ENCODE data around the gene ALDH1A1.

ALDH1A1 gene

GRCh38 chr9:72986522-72987116 lies 33.8 kb upstream of the ALDH1A1 start:
- H3K9ac ChIP-seq (ENCODE audit: low read depth in 1 of 2, low read length in 2 of 2): no peak overlapping the region
- H3K27ac ChIP-seq (ENCODE audit: low read depth, low read length): no peak overlapping the region
- H3K36me3 ChIP-seq (ENCODE audit: control insufficient read depth in 1 of 2, insufficient read depth in 2 of 2, low read length in 2 of 2): no peaks in the 10 kb centered on the region
- H3K4me1 ChIP-seq (ENCODE audit: control insufficient read depth in 1 of 2, insufficient read depth in 2 of 2, low read length in 2 of 2): peaks cover 21 to 44% of the 10 kb centered on the region in 2 donors
- H3K9me3 ChIP-seq (ENCODE audit: control insufficient read depth in 1 of 2, low read length in 2 of 2): no peaks in the 10 kb centered on the region
- no peak overlapping the region for H3K4me3 ChIP-seq (ENCODE audit: low read depth in 1 of 2, low read length in 2 of 2)
- no peaks in the 10 kb centered on the region for H3K27me3 ChIP-seq (ENCODE audit: control insufficient read depth in 1 of 2, insufficient read depth in 2 of 2, low read length in 2 of 2)

- no peak overlapping the region for H3K27ac ChIP-seq (ENCODE audit: low read depth, low read length)
These were observed 32.9 kb upstream of the ALDH1A1 start for GRCh38 chr9:72985746-72986145.

GRCh38 chr9:72984991-72985390 lies 32.1 kb upstream of the ALDH1A1 start:
- H3K27ac ChIP-seq (ENCODE audit: low read depth, low read length): no peak overlapping the region
- H3K9me3 ChIP-seq (ENCODE audit: control insufficient read depth in 1 of 2, low read length in 2 of 2): no peaks in the 10 kb centered on the region
- peaks cover 27 to 55% of the 10 kb centered on the region in 2 donors for H3K4me1 ChIP-seq (ENCODE audit: control insufficient read depth in 1 of 2, insufficient read depth in 2 of 2, low read length in 2 of 2)

More at GRCh38 chr9:72985746-72986145, 32.9 kb upstream of the ALDH1A1 start:
- no peak overlapping the region for H3K9ac ChIP-seq (ENCODE audit: low read depth in 1 of 2, low read length in 2 of 2)
- peaks cover 21 to 49% of the 10 kb centered on the region in 2 donors for H3K4me1 ChIP-seq (ENCODE audit: control insufficient read depth in 1 of 2, insufficient read depth in 2 of 2, low read length in 2 of 2)
- no peaks in the 10 kb centered on the region for H3K9me3 ChIP-seq (ENCODE audit: control insufficient read depth in 1 of 2, low read length in 2 of 2)
- no peaks in the 10 kb centered on the region for H3K36me3 ChIP-seq (ENCODE audit: control insufficient read depth in 1 of 2, insufficient read depth in 2 of 2, low read length in 2 of 2)
- no peaks in the 10 kb centered on the region for H3K27me3 ChIP-seq (ENCODE audit: control insufficient read depth in 1 of 2, insufficient read depth in 2 of 2, low read length in 2 of 2)
- H3K4me3 ChIP-seq (ENCODE audit: low read depth in 1 of 2, low read length in 2 of 2): no peak overlapping the region

GRCh38 chr9:72984226-72984947 lies 31.5 kb upstream of the ALDH1A1 start:
- Histone ChIP-seq H3K9me3 (ENCODE audit: control insufficient read depth in 1 of 2, low read length in 2 of 2) (no peaks in the 10 kb centered on the region), H3K4me1 (ENCODE audit: control insufficient read depth in 1 of 2, insufficient read depth in 2 of 2, low read length in 2 of 2) (peaks cover 29 to 57% of the 10 kb centered on the region in 2 donors), H3K9ac (ENCODE audit: low read depth in 1 of 2, low read length in 2 of 2) (no peak overlapping the region), H3K4me3 (ENCODE audit: low read depth in 1 of 2, low read length in 2 of 2) (no peak overlapping the region), H3K27me3 (ENCODE audit: control insufficient read depth in 1 of 2, insufficient read depth in 2 of 2, low read length in 2 of 2) (no peaks in the 10 kb centered on the region), H3K27ac (ENCODE audit: low read depth, low read length) (no peak overlapping the region), H3K36me3 (ENCODE audit: control insufficient read depth in 1 of 2, insufficient read depth in 2 of 2, low read length in 2 of 2) (no peaks in the 10 kb centered on the region)

More at GRCh38 chr9:72984991-72985390, 32.1 kb upstream of the ALDH1A1 start:
- no peak overlapping the region for H3K9ac ChIP-seq (ENCODE audit: low read depth in 1 of 2, low read length in 2 of 2)
- H3K27me3 ChIP-seq (ENCODE audit: control insufficient read depth in 1 of 2, insufficient read depth in 2 of 2, low read length in 2 of 2): no peaks in the 10 kb centered on the region
- H3K36me3 ChIP-seq (ENCODE audit: control insufficient read depth in 1 of 2, insufficient read depth in 2 of 2, low read length in 2 of 2): no peaks in the 10 kb centered on the region
- H3K4me3 ChIP-seq (ENCODE audit: low read depth in 1 of 2, low read length in 2 of 2): no peak overlapping the region

GRCh38 chr9:72983512-72984225 lies 30.8 kb upstream of the ALDH1A1 start:
- Histone ChIP-seq H3K9me3 (ENCODE audit: control insufficient read depth in 1 of 2, low read length in 2 of 2) (no peaks in the 10 kb centered on the region), H3K27me3 (ENCODE audit: control insufficient read depth in 1 of 2, insufficient read depth in 2 of 2, low read length in 2 of 2) (no peaks in the 10 kb centered on the region), H3K27ac (ENCODE audit: low read depth, low read length) (no peak overlapping the region), H3K36me3 (ENCODE audit: control insufficient read depth in 1 of 2, insufficient read depth in 2 of 2, low read length in 2 of 2) (no peaks in the 10 kb centered on the region), H3K4me1 (ENCODE audit: control insufficient read depth in 1 of 2, insufficient read depth in 2 of 2, low read length in 2 of 2) (peaks cover 35 to 64% of the 10 kb centered on the region in 2 donors), H3K9ac (ENCODE audit: low read depth in 1 of 2, low read length in 2 of 2) (no peak overlapping the region), H3K4me3 (ENCODE audit: low read depth in 1 of 2, low read length in 2 of 2) (no peak overlapping the region)

- Histone ChIP-seq H3K27me3 (ENCODE audit: control insufficient read depth in 1 of 2, insufficient read depth in 2 of 2, low read length in 2 of 2) (no peaks in the 10 kb centered on the region), H3K27ac (ENCODE audit: low read depth, low read length) (no peak overlapping the region), H3K9ac (ENCODE audit: low read depth in 1 of 2, low read length in 2 of 2) (no peak overlapping the region), H3K4me3 (ENCODE audit: low read depth in 1 of 2, low read length in 2 of 2) (no peak overlapping the region), H3K9me3 (ENCODE audit: control insufficient read depth in 1 of 2, low read length in 2 of 2) (no peaks in the 10 kb centered on the region), H3K36me3 (ENCODE audit: control insufficient read depth in 1 of 2, insufficient read depth in 2 of 2, low read length in 2 of 2) (no peaks in the 10 kb centered on the region), H3K4me1 (ENCODE audit: control insufficient read depth in 1 of 2, insufficient read depth in 2 of 2, low read length in 2 of 2) (peaks cover 35 to 67% of the 10 kb centered on the region in 2 donors)
These were observed 30.2 kb upstream of the ALDH1A1 start for GRCh38 chr9:72983056-72983455.

- no peak overlapping the region for H3K9ac ChIP-seq (ENCODE audit: low read depth in 1 of 2, low read length in 2 of 2)
- no peaks in the 10 kb centered on the region for H3K36me3 ChIP-seq (ENCODE audit: control insufficient read depth in 1 of 2, insufficient read depth in 2 of 2, low read length in 2 of 2)
- H3K9me3 ChIP-seq (ENCODE audit: control insufficient read depth in 1 of 2, low read length in 2 of 2): no peaks in the 10 kb centered on the region
- H3K4me3 ChIP-seq (ENCODE audit: low read depth in 1 of 2, low read length in 2 of 2): no peak overlapping the region
- no peaks in the 10 kb centered on the region for H3K27me3 ChIP-seq (ENCODE audit: control insufficient read depth in 1 of 2, insufficient read depth in 2 of 2, low read length in 2 of 2)
- H3K27ac ChIP-seq (ENCODE audit: low read depth, low read length): no peak overlapping the region
- peaks cover 35 to 67% of the 10 kb centered on the region in 2 donors for H3K4me1 ChIP-seq (ENCODE audit: control insufficient read depth in 1 of 2, insufficient read depth in 2 of 2, low read length in 2 of 2)
These were observed 29.4 kb upstream of the ALDH1A1 start for GRCh38 chr9:72982146-72982799.

- no peak overlapping the region for H3K9ac ChIP-seq (ENCODE audit: low read depth in 1 of 2, low read length in 2 of 2)
- no peaks in the 10 kb centered on the region for H3K27me3 ChIP-seq (ENCODE audit: control insufficient read depth in 1 of 2, insufficient read depth in 2 of 2, low read length in 2 of 2)
- H3K36me3 ChIP-seq (ENCODE audit: control insufficient read depth in 1 of 2, insufficient read depth in 2 of 2, low read length in 2 of 2): no peaks in the 10 kb centered on the region
- H3K4me3 ChIP-seq (ENCODE audit: low read depth in 1 of 2, low read length in 2 of 2): no peak overlapping the region
- no peaks in the 10 kb centered on the region for H3K9me3 ChIP-seq (ENCODE audit: control insufficient read depth in 1 of 2, low read length in 2 of 2)
- no peak overlapping the region for H3K27ac ChIP-seq (ENCODE audit: low read depth, low read length)
- H3K4me1 ChIP-seq (ENCODE audit: control insufficient read depth in 1 of 2, insufficient read depth in 2 of 2, low read length in 2 of 2): peaks cover 31 to 62% of the 10 kb centered on the region in 2 donors
These were observed 28.6 kb upstream of the ALDH1A1 start for GRCh38 chr9:72981433-72981832.

GRCh38 chr9:72980600-72981265 lies 27.9 kb upstream of the ALDH1A1 start:
- H3K27ac ChIP-seq (ENCODE audit: low read depth, low read length): no peak overlapping the region
- no peaks in the 10 kb centered on the region for H3K27me3 ChIP-seq (ENCODE audit: control insufficient read depth in 1 of 2, insufficient read depth in 2 of 2, low read length in 2 of 2)
- H3K36me3 ChIP-seq (ENCODE audit: control insufficient read depth in 1 of 2, insufficient read depth in 2 of 2, low read length in 2 of 2): no peaks in the 10 kb centered on the region
- no peaks in the 10 kb centered on the region for H3K9me3 ChIP-seq (ENCODE audit: control insufficient read depth in 1 of 2, low read length in 2 of 2)
- H3K4me3 ChIP-seq (ENCODE audit: low read depth in 1 of 2, low read length in 2 of 2): no peak overlapping the region
- H3K9ac ChIP-seq (ENCODE audit: low read depth in 1 of 2, low read length in 2 of 2): no peak overlapping the region
- H3K4me1 ChIP-seq (ENCODE audit: control insufficient read depth in 1 of 2, insufficient read depth in 2 of 2, low read length in 2 of 2): peaks cover 29 to 55% of the 10 kb centered on the region in 2 donors

Measured in duodenal mucosa (tissue), 2 donors.